Glutamatergic neuron (in vitro differentiated cells): ENCODE results near the gene CLPX. TPM values are rescaled to one million over a fixed set of nuclear protein-coding genes. Genes with fewer than 3 reads are reported as not detected.
"Not testable (repeated sequence)": the region's sequence is repeated elsewhere in the genome, so short reads cannot be mapped to it uniquely, and the experiment has no call there.

Experiments used
- DNase-seq: peaks from one replicate; pipeline ENCODE4 v3.0.0; 2022
- H3K27ac Mint-ChIP-seq: one replicate; pipeline ENCODE4 v1.8.0; 2020; ENCODE audit warnings: mild to moderate bottlenecking, mixed read lengths, inconsistent platforms; ENCODE audit not compliant: unreplicated experiment
- H3K27me3 Mint-ChIP-seq: one replicate; pipeline ENCODE4 v1.8.0; 2020; ENCODE audit warnings: mild to moderate bottlenecking, moderate library complexity, mixed read lengths, inconsistent platforms; ENCODE audit not compliant: unreplicated experiment
- H3K36me3 Mint-ChIP-seq: one replicate; pipeline ENCODE4 v1.8.0; 2020; ENCODE audit warnings: mild to moderate bottlenecking, mixed read lengths, inconsistent platforms; ENCODE audit not compliant: unreplicated experiment
- H3K4me1 Mint-ChIP-seq: one replicate; pipeline ENCODE4 v1.8.0; 2020; ENCODE audit warnings: mild to moderate bottlenecking, low read depth, mixed read lengths, inconsistent platforms; ENCODE audit not compliant: unreplicated experiment
- H3K4me3 Mint-ChIP-seq: one replicate; pipeline ENCODE4 v1.8.0; 2020; ENCODE audit warnings: mild to moderate bottlenecking, mixed read lengths, inconsistent platforms; ENCODE audit not compliant: unreplicated experiment
- H3K9me3 Mint-ChIP-seq: one replicate; pipeline ENCODE4 v1.8.0; 2020; ENCODE audit warnings: mild to moderate bottlenecking, moderate library complexity, mixed read lengths, inconsistent platforms; ENCODE audit not compliant: unreplicated experiment
- total RNA-seq: library from RNA; stranded (reverse); fragmentation: NEBNext Ultra II Directional; extraction: Animal tissue kit (Norgen Biotek cat#: 25700); gene quantifications from one replicate; pipeline ENCODE4 v1.2.1, GENCODE V29; 2021; ENCODE audit not compliant: unreplicated experiment
- TF ChIP-seq, protein P1 (sequence below): fragments of 200-600 bp; sonication (generic); IDR thresholded peaks from one replicate; pipeline ENCODE4 v1.5.0; 2021; ENCODE audit not compliant: partially characterized antibody, unreplicated experiment

CLPX gene
- total RNA-seq, 1 donor from 2014 or later: 28.6 TPM

DNA sequence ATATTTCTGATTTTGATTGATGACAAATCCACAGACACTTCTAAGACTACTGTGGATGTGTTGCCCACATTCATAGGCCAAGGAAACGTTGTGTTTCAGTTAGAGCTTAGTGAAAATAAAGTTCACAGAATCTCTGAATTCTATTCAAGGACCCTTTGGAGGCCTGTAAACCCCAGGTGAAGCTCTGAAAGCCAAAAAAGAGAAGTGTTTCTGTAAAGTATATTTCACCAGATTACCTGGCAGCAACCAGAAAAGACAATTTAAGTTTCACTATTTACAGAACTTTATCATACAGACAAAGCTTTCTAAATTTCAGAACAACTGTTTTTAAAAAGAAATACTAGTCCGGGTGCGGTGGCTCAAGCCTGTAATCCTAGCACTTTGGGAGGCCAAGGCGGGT is 2.6 kb downstream of the CLPX start:
- no peak overlapping the region for H3K4me3 Mint-ChIP-seq
- DNase-seq: no peak
- H3K4me1 Mint-ChIP-seq: peaks cover 3% of the 10 kb centered on the region
- no peak overlapping the region for H3K27ac Mint-ChIP-seq
- TF ChIP-seq, protein P1, sequence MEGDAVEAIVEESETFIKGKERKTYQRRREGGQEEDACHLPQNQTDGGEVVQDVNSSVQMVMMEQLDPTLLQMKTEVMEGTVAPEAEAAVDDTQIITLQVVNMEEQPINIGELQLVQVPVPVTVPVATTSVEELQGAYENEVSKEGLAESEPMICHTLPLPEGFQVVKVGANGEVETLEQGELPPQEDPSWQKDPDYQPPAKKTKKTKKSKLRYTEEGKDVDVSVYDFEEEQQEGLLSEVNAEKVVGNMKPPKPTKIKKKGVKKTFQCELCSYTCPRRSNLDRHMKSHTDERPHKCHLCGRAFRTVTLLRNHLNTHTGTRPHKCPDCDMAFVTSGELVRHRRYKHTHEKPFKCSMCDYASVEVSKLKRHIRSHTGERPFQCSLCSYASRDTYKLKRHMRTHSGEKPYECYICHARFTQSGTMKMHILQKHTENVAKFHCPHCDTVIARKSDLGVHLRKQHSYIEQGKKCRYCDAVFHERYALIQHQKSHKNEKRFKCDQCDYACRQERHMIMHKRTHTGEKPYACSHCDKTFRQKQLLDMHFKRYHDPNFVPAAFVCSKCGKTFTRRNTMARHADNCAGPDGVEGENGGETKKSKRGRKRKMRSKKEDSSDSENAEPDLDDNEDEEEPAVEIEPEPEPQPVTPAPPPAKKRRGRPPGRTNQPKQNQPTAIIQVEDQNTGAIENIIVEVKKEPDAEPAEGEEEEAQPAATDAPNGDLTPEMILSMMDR: no peak
- peaks cover 2% of the 10 kb centered on the region for H3K27me3 Mint-ChIP-seq
- H3K36me3 Mint-ChIP-seq: no peaks in the 10 kb centered on the region
- H3K9me3 Mint-ChIP-seq: peaks cover 3% of the 10 kb centered on the region

DNA sequence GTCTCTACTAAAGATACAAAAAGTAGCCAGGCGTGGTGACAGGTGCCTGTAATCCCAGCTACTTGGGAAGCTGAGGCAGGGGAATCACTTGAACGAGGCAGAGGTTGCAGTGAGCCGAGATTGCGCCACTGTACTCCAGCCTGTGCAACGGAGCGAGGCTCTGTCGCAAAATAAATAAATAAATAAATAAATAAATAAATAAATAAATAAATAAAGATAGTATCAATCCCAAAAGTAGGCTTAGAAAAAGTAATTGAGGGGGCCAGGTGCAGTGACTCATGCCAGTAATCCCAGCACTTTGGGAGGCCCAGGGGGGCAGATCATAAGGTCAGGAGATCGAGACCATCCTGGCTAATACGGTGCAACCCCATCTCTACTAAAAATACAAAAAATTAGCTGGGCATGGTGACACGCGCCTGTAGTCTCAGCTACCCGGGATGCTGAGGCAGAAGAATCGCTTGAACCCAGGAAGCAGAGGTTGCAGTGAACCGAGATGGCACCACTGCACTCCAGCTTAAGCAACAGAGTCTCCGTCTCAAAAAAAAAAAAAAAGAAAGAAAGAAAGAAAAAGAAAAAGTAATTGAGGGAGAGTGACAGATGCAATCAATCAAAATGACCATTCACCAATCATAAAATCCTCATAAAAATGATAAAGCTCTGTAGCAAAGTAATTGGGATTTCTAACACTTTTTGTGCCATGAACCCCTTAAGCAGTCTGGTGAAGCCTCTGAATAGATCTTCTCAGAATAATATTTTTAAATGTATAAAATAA is 3.4 kb downstream of the CLPX start:
- not testable (repeated sequence) for H3K4me3 Mint-ChIP-seq, H3K27ac Mint-ChIP-seq, H3K36me3 Mint-ChIP-seq

DNA sequence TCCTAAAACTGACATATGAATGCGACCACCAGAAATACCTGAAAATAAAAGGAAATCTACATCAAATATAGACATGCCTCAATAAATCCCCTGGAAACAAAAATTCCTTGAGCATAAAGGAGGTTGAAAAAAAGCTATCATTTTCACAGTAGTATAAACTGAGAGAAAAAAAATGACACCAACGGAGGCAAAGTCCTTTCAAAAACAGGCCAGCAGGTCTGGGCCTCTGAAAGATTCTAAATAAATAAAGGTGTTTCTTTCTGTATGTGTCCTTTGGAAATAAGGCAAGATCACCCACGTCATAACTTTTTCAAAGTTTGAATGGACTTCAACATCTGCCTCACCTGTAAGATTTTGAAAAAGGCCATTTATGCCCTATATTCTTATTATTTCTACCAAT is 5.0 kb downstream of the CLPX start:
- TF ChIP-seq, protein P1: no peak
- peaks cover 3% of the 10 kb centered on the region for H3K9me3 Mint-ChIP-seq
- peaks cover 2% of the 10 kb centered on the region for H3K27me3 Mint-ChIP-seq
- H3K36me3 Mint-ChIP-seq: no peaks in the 10 kb centered on the region
- H3K4me3 Mint-ChIP-seq: no peak overlapping the region
- H3K4me1 Mint-ChIP-seq: peaks cover 3% of the 10 kb centered on the region
- no peak overlapping the region for H3K27ac Mint-ChIP-seq
- DNase-seq: no peak

More for the DNA sequence above, 3.4 kb downstream of the CLPX start:
- DNase-seq, H3K4me1 Mint-ChIP-seq, H3K27me3 Mint-ChIP-seq, H3K9me3 Mint-ChIP-seq: not testable (repeated sequence)

DNA sequence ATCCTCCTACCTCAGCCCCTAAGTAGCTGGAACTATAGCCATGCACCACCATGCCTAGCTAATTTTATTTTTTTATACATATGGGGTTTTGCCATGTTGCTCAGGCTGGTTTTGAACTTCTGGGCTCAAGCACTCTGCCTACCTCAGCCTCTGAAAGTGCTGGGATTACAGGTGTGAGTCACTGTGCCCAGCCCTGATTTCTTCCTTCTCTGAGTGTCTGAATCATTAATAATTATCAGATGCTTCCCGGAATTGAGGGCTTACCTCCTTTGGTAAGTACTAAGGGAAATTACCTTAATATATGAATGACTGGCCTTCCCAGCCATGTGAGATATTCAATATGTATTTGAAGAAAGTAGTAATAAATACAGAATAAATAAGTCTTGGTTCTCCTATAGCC is 7.2 kb downstream of the CLPX start:
- TF ChIP-seq, protein P1: no peak
- Mint-ChIP-seq H3K4me1 (no peaks in the 10 kb centered on the region), H3K27ac (no peak overlapping the region), H3K27me3 (no peaks in the 10 kb centered on the region), H3K4me3 (no peak overlapping the region), H3K36me3 (no peaks in the 10 kb centered on the region), H3K9me3 (no peaks in the 10 kb centered on the region)
- no peak for DNase-seq

DNA sequence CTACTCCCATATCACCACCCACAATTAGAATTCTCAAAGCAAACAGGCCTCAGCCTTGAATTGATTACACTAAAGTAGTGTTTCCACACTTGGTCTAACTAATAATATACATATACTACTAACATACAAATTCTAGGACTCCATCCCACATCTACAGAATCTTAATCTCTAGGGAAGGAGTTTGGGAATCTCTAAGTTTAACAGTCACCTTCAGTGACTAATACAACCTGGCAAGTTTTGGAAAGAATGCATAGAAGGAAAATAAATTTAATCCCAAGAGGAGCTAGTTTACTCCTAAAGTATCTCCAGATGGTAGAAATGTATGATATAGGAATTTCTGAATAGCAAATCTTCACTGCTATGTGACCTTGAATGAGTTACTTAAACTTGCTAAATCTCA is 9.1 kb downstream of the CLPX start:
- Mint-ChIP-seq H3K27ac (no peak overlapping the region), H3K4me3 (no peak overlapping the region), H3K27me3 (no peaks in the 10 kb centered on the region), H3K4me1 (no peaks in the 10 kb centered on the region), H3K9me3 (no peaks in the 10 kb centered on the region), H3K36me3 (no peaks in the 10 kb centered on the region)
- no peak for DNase-seq
- TF ChIP-seq, protein P1: no peak
